Endodermal cell (in vitro differentiated cells): ENCODE measurements around the gene ARAP3. TPM values are rescaled to one million over a fixed set of nuclear protein-coding genes. Genes with fewer than 3 reads are reported as not detected.

ENCODE experiments used
- DNase-seq: peaks from one replicate; pipeline ENCODE4 v3.0.0-alpha.2; 2017
- H3K27ac ChIP-seq: 2 replicates; pipeline ENCODE4 v1.5.1; 2013; ENCODE audit warnings: mild to moderate bottlenecking, low read depth, low read length, moderate library complexity
- H3K27me3 ChIP-seq: 2 replicates; pipeline ENCODE4 v1.6.1; 2013; ENCODE audit warnings: mild to moderate bottlenecking, low read length, moderate library complexity; ENCODE audit not compliant: insufficient read depth, control insufficient read depth, poor library complexity, severe bottlenecking
- H3K36me3 ChIP-seq: 2 replicates; pipeline ENCODE4 v1.7.0; 2013; ENCODE audit warnings: mild to moderate bottlenecking, low read length, moderate library complexity; ENCODE audit not compliant: control insufficient read depth, insufficient read depth
- H3K4me1 ChIP-seq: one replicate; pipeline ENCODE4 v1.7.0; 2013; ENCODE audit warnings: low read length; ENCODE audit not compliant: control insufficient read depth, insufficient read depth
- H3K4me3 ChIP-seq: 2 replicates; pipeline ENCODE4 v1.5.1; 2013; ENCODE audit warnings: mild to moderate bottlenecking, low read length, moderate library complexity
- H3K9ac ChIP-seq: 2 replicates; pipeline ENCODE4 v1.6.1; 2013; ENCODE audit warnings: mild to moderate bottlenecking, low read length, moderate library complexity; ENCODE audit not compliant: poor library complexity, severe bottlenecking; ENCODE audit errors: extremely low read depth
- H3K9me3 ChIP-seq: 2 replicates; pipeline ENCODE4 v1.6.1; 2013; ENCODE audit warnings: mild to moderate bottlenecking, low read length, moderate library complexity; ENCODE audit not compliant: control insufficient read depth
- H3K27ac Mint-ChIP-seq: 2 replicates; pipeline ENCODE4 v1.8.0; 2020; ENCODE audit warnings: mixed read lengths
- H3K27me3 Mint-ChIP-seq: 2 replicates; pipeline ENCODE4 v1.8.0; 2021; ENCODE audit warnings: mild to moderate bottlenecking, mixed read lengths; ENCODE audit not compliant: insufficient read depth
- H3K36me3 Mint-ChIP-seq: 2 replicates; pipeline ENCODE4 v1.8.0; 2020; ENCODE audit warnings: low read depth, mixed read lengths
- H3K4me1 Mint-ChIP-seq: 2 replicates; pipeline ENCODE4 v1.8.0; 2020; ENCODE audit warnings: mixed read lengths
- H3K4me3 Mint-ChIP-seq: 2 replicates; pipeline ENCODE4 v1.8.0; 2020; ENCODE audit warnings: mild to moderate bottlenecking, moderate library complexity, mixed read lengths
- H3K9me3 Mint-ChIP-seq: 2 replicates; pipeline ENCODE4 v1.8.0; 2020; ENCODE audit warnings: mild to moderate bottlenecking, mixed read lengths
- CTCF ChIP-seq: fragments of 200-600 bp; sonication (generic); conservative IDR thresholded peaks from 2 replicates; pipeline ENCODE4 v1.5.0; 2021; ENCODE audit warnings: antibody characterized with exemption, mild to moderate bottlenecking
- WGBS, 2 experiments: methylation state at CpG; one replicate each; pipeline versions ENCODE4 v1.1.5 to v1.1.7; 2013; ENCODE audit warnings: missing lambda C conversion rate in 2 of 2, mixed read lengths in 1 of 2; ENCODE audit not compliant: insufficient coverage in 1 of 2, insufficient read length in 1 of 2; 5-methylcytosine and 5-hydroxymethylcytosine counted together
- total RNA-seq, 2 donors: library from RNA; stranded (reverse); fragmentation: NEBNext Ultra II Directional in 1 of 2; extraction: Animal tissue kit (Norgen Biotek cat#: 25700) in 1 of 2; gene quantifications; 2 replicates in 1 of 2; 3 replicates in 1 of 2; pipeline ENCODE4 v1.2.1, GENCODE V29; 2021

Gene ARAP3
- total RNA-seq, 2 donors from 2014 or later = 32.5 to 41.3 TPM

GRCh38 chr5:141701360-141702119 is 19.5 kb upstream of the ARAP3 start:
- H3K9me3 ChIP-seq = no peaks in the 10 kb centered on the region
- no peak overlapping the region for H3K4me3 Mint-ChIP-seq
- DNase-seq = no peak
- H3K4me1 Mint-ChIP-seq = peaks cover 6% of the 10 kb centered on the region
- H3K27me3 ChIP-seq = peaks cover 91% of the 10 kb centered on the region
- no peak overlapping the region for H3K27ac ChIP-seq
- no peaks in the 10 kb centered on the region for H3K9me3 Mint-ChIP-seq
- peaks cover 10% of the 10 kb centered on the region for H3K27me3 Mint-ChIP-seq
- H3K4me3 ChIP-seq = no peak overlapping the region
- no peaks in the 10 kb centered on the region for H3K36me3 ChIP-seq
- no peaks in the 10 kb centered on the region for H3K4me1 ChIP-seq
- H3K27ac Mint-ChIP-seq = no peak overlapping the region
- no peak overlapping the region for H3K9ac ChIP-seq
- no peaks in the 10 kb centered on the region for H3K36me3 Mint-ChIP-seq
- WGBS, 2 experiments = 68 to 76% methylated on average over 6 to 16 of the region's 16 CpGs
- no peak for TF ChIP-seq CTCF

- no peaks in the 10 kb centered on the region for H3K9me3 Mint-ChIP-seq
- DNase-seq = no peak
- no peaks in the 10 kb centered on the region for H3K36me3 Mint-ChIP-seq
- Histone ChIP-seq H3K27ac (no peak overlapping the region), H3K4me3 (no peak overlapping the region), H3K9ac (no peak overlapping the region), H3K4me1 (no peaks in the 10 kb centered on the region), H3K9me3 (no peaks in the 10 kb centered on the region), H3K27me3 (peaks cover 90% of the 10 kb centered on the region), H3K36me3 (no peaks in the 10 kb centered on the region)
- peaks cover 47% of the 10 kb centered on the region for H3K27me3 Mint-ChIP-seq
- H3K4me3 Mint-ChIP-seq = no peak overlapping the region
- H3K4me1 Mint-ChIP-seq = peaks cover 1% of the 10 kb centered on the region
- 92 to 100% methylated on average over 1 to 3 of the region's 3 CpGs for WGBS, 2 experiments
- no peak overlapping the region for H3K27ac Mint-ChIP-seq
- TF ChIP-seq CTCF = no peak
Observed at GRCh38 chr5:141697586-141697985, 15.6 kb upstream of the ARAP3 start.

- Histone ChIP-seq H3K4me1 (no peaks in the 10 kb centered on the region), H3K9ac (no peak overlapping the region), H3K4me3 (no peak overlapping the region), H3K36me3 (no peaks in the 10 kb centered on the region), H3K27me3 (peaks cover 86% of the 10 kb centered on the region), H3K9me3 (no peaks in the 10 kb centered on the region), H3K27ac (no peak overlapping the region)
- no peak for TF ChIP-seq CTCF
- H3K4me3 Mint-ChIP-seq = no peak overlapping the region
- peaks cover 3% of the 10 kb centered on the region for H3K4me1 Mint-ChIP-seq
- no peaks in the 10 kb centered on the region for H3K9me3 Mint-ChIP-seq
- no peak for DNase-seq
- H3K27ac Mint-ChIP-seq = no peak overlapping the region
- H3K36me3 Mint-ChIP-seq = no peaks in the 10 kb centered on the region
- WGBS, 2 experiments = 87 to 96% methylated on average over 2 of the region's 2 CpGs
- peaks cover 55% of the 10 kb centered on the region for H3K27me3 Mint-ChIP-seq
Observed at GRCh38 chr5:141696431-141696830, 14.4 kb upstream of the ARAP3 start.
